Stimulated activated CD4-positive, alpha-beta T cell treated with anti-CD3 and anti-CD28 coated beads, Interleukin-12 subunit alpha, Interleukin-12 subunit beta, amount 100 ng/mL, for 24 hours (primary cell): ENCODE data around the gene PIGL.
"Not testable (repeated sequence)": the region's sequence is repeated elsewhere in the genome, so short reads cannot be mapped to it uniquely, and the experiment has no call there.

Experiments used
- DNase-seq, 2 experiments: peaks; one replicate each; pipeline ENCODE4 v3.0.0-alpha.2; 2020; ENCODE audit warnings: low read depth in 2 of 2

Gene PIGL

DNA sequence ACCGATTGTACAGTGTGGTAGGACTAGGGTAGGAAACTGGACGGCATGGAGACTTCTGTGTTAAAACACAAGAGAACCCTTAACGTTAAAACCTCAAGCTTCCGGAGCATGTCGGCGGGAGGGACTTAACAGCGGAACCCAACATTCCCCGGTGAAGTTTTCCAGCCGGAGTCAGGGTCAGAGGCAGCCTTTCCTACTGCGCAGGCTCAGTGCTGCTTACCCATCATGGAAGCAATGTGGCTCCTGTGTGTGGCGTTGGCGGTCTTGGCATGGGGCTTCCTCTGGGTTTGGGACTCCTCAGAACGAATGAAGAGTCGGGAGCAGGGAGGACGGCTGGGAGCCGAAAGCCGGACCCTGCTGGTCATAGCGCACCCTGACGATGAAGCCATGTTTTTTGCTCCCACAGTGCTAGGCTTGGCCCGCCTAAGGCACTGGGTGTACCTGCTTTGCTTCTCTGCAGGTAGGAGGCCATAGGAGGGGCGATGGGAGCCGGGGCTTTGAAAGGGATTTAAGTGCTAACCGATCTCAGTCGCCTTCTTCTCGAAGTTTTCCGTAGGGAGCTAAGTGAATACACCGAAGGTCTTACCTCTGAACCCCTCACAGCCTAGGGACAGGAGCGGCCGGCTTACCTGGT lies at the start of gene PIGL:
PIGL (plus strand) TSS at position 209 of the 634 bp plus-strand sequence; CDS start at position 226, 17 bp downstream.
- DNase-seq = peak; percentile 84 to 87

DNA sequence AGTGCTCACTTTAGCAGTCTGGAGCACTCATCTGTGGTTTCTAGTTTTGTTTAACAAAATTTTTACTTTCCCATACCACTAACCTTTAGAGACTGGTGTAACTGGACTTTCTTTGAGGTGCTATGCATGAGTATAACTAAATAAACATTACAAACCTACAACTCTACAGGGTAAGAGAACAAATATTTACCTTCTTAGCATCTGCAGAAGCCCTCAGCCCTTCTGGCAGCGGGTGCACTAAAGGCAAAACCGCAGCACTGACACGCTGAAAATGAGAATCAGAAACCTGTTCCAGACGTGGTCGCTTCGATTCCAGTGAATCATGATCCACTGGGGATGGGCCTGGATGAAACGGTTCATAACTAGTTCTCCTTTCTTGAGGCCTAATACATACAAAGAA lies 45.4 kb upstream of the PIGL start:
- DNase-seq = no peak

DNA sequence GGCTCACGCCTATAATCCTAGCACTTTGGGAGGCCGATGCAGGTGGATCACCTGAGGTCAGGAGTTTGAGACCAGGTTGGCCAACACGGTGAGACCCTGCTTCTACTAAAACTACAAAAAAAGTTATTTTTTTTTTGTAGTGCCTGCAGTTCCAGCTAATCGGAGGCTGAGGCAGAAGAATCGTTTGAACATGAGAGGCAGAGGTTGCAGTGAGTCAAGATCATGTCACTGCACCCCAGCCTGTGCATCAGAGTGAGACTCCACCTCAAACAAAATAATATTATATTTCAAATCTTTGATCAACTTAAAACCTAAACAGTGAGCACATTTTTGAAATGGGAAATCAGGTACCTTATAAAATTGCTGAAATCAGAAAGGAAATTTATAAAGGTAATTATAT lies 38.2 kb upstream of the PIGL start:
- DNase-seq = no peak

DNA sequence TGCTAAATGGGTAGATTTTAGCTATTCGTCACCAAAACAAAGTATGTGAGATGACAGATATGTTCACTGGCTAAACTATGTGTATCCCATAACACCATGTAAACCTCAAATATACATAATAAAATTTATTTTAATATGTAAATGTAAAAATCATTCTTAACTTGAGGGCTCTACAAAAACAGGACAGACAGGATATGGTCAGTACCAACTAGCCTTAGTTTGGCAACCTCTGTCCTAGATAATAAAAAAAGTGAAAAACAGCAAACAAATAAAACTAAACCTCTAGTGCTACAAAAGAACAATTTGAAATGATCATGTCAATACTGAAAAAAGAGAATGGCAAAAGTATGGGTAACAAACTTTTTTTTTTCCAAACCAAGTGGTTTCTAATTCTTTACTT lies 35.4 kb upstream of the PIGL start:
- DNase-seq = no peak

DNA sequence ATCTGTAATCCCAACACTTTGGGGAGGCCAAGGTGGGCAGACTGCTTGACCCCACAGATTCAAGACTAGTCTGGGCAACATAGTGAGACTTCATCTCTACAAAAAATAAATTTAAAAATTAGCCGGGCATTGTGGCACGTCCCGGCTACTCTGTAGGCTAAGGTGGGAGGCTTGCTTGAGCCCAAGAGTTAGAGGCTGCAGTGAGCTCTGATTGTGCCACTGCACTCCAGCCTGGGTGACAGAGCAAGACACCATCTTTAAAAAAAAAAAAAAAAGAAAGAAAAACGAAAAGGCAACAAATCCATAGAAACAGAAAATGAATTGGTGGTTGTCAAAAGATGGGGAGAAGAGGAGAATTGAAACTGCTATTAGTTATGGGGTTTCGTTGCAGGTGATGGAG lies 29.4 kb upstream of the PIGL start:
- DNase-seq = no peak

DNA sequence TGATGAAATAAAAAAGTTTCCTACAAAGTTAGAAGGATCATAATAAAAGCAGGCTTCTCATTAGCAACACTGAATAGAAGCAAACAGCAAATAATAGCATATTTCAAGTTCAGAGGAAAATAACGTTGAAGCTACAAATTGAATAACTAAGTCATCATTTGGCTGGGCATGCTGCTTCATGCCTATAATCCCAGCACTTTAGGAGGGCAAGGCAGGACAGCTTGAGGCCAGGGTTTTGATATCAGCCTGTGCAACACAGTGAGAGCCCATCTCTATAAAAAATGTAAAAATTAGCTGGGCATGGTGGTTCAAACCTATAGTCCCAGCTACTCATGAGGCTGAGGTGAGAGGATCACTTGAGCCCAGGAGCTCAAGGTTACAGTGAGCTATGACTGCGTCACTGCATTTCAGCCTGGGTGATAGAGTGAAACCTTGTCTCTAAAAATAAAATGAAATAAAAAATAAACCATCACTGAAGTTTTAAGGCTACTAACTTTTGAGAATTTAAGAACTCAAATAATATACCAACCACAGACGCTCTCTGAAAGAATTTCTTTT lies 27.1 kb upstream of the PIGL start:
- no peak for DNase-seq

DNA sequence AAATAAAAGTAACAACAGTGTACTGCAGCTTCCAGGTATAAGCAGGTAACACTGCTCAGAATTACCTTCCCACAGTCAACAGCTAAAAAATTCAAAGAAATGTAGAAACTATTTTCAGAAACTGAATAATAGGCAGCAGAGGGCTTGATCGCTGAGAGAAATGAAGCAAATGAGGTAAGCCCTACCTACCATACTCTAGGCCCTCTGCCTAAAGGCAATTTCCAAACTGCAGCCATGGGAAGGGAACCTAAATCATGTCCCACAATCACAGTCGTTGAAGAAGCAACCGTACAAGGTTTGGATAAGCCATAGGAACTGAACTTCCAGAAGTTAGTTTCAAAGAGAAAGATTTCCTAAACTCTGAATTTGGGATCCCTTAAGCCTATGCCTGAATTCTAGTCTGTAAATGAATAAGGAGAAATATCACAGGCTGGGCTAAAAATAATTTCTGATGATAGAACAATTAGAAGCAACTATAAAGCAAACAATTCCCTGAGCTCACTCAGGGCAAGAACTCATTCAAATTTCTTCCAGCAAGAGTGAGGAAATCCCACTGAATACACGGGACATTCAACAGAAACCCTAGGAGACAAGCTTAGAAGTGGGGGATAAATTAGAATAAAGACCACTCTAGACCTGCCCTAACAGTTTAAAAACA lies 26.2 kb upstream of the PIGL start:
- no peak for DNase-seq

DNA sequence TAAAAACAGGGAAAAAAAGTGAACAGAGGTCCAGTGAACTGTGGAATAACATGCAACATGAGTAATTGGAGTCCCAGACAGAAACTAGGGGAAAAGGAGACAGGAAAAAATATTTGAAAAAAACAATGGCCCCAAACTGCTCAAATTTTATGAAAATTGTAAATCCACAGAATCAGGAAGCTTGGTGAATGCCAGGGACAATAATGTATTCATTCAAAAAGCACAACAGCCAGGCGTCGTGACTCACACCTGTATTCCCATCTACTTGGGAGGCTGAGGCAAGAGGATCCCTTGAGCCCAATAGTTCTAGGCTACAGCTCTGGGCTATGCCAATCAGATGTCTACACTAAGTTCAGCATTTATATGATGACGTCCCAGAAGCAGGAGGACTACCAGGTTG lies 25.4 kb upstream of the PIGL start:
- no peak for DNase-seq

DNA sequence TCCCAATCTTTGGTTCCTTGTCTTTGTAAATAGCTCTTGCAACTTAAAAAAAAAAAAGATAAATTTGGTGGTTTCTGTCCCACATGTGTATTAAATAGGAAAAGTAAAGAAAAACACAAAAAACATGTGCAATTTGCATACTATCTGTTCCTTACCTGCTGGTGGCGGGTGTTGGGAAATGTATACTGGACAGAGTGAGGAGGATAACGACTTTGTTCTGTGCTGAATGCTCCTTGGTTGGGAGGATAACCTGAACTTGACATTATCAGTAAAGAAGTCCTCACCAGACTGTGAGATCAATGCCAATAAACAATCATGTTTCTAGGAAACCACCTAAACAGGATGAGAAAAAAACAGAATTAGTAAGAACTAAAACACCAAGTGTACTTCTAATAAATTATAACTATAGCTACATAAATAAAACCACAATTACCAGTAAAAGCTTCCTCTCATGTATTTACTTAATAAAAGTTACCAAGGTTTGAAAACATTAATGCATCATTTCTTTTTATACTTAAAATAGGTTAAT lies 22.6 kb upstream of the PIGL start:
- not testable (repeated sequence) for DNase-seq

DNA sequence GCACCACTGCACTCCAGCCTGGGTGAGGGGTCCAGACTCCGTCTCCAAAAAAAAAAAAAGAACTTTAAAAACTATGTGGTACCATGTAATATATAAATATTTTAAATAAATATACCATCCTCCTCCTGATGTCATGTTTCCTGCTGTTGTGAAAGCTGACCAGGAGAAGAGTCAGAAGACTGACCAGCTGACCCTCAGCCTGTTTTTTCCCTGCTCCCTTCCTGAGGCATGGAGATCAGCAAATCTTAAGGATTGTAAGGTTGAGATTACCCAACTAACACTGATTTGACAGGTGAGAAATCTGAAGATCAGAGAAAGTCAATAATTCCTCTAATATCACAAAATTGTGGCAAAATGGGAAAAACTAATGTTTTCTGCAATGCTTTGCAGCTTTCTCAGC lies 19.7 kb upstream of the PIGL start:
- no peak for DNase-seq

DNA sequence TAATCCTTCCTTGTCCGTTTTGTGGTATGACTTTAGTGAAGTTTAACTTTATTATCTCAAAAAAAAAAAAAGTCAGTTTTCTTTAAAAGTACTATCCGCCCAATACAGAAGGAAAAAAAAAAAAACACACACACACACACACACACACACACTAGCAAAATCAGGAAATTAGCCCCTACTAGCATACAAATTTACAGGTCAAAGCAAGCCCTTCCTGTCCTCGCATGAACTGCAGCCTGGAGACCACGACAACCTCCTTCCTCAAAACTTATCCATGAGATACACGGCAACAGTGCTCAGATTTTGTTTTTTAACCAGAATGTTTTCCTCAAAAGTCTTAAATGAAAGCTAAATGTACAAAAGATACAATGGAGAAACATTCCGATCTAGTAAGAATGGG lies 17.9 kb upstream of the PIGL start:
- DNase-seq = no peak

DNA sequence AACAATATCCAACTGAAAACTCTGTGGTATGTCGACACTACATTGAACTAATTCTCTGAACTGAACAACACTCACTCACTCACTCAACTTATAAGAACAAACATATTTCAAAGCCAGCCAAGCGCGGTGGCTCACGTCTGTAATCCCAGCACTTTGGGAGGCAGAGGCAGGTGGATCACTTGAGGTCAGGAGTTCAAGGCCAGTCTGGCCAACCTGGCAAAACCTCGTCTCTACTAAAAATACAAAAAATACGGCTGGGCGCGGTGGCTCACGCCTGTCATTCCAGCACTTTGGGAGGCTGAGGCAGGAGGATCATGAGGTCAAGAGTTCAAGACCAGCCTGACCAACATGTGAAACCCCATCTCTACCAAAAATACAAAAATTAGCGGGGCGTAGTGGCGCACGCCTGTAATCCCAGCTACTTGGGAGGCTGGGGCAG lies 15.3 kb upstream of the PIGL start:
- DNase-seq = not testable (repeated sequence)

DNA sequence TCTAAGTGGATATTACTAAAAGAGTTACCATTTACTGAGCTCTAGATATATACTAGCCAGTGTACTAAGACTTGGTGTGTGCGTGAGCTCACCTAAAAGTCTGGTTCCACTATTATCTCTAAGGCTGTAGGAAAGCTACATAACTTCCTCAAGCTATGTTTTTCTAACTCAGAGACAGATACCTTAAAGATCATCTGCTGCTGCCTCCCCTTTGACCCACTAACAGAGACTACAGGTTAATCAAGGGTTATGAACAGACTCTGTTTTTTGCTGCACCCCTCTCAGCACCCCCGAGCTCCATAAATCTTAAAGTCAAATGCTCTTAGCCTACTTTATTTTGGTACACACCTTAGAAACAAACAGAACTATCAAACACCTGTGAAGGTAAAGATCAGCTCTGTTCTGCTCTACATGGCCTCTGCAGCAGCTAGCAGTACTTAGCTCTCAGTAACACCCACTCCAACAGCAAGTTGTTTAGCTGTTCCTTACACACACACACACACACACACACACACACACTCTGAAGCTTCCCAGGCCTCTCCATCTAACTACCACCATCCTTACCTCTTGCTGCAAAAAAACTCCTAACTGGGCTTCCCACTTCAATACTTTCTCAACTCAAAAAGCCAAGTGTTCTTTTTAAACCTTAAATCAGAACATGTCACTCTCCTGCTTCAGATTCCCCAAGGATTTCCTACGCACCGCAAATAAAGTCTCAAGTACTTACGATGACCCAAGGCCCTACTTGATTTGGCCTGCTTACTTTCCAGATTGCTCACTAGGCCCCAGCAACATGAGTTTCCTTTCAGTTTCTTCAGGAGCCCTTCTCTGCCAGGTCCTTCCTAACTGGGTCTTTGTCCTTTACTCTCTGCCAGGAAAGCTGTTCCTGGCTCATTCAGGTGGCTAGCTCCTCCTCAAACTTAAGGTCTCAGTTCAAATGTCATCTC lies 14.2 kb upstream of the PIGL start:
- DNase-seq = not testable (repeated sequence)

DNA sequence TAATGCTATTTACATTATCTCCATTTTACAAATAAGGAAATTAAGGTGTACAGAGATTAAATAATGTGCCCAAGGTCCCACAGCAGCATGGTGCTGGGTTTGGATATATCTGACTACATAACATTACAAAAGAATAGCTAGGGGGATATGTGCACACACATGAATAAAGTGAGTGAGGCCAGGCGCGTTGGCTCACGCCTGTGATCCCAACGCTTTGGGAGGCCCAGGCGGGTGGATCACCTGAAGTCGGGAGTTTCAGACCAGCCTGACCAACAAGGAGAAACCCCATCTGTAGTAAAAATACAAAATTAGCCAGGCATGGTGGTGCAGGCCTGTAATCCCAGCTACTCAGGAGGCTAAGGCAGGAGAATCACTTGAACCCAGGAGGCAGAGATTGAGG lies 12.2 kb upstream of the PIGL start:
- DNase-seq = not testable (repeated sequence)

DNA sequence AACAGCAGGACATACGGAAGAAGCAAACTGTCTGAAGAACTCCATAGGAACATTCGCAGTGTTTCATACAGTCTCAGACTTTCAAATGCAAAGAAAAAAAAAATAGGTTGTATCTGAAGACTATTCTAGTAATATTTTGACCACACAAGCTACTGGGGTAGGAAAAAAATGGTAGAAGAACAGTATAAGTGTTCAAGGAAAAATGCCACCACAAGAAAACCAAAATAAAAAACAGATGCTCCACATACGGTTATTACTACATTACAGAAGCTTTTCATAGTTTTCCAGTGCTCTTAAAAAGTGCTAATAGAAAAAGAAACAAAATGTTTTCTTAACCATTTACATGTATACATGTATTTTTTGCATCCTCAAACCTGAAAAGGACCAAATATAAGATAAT lies 5.4 kb upstream of the PIGL start:
- no peak for DNase-seq

DNA sequence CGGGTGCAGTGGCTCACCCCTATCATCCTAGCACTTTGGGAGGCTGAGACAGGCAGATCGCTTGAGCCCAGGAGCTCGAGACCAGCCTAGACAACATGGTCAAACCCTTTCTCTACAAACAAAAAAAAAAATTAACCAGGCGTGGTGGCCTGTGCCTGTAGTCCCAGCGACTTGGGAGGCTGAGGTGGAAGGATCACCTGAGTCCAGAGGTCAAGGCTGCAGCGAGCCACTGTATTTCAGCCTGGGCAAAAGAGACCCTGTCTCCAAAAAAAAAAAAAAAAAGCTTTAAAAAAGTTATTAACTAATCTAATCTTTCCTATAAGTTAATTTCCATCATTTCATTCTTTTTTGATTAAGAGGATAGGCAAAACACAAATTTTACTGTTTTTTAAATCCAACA lies 4.2 kb upstream of the PIGL start:
- no peak for DNase-seq

DNA sequence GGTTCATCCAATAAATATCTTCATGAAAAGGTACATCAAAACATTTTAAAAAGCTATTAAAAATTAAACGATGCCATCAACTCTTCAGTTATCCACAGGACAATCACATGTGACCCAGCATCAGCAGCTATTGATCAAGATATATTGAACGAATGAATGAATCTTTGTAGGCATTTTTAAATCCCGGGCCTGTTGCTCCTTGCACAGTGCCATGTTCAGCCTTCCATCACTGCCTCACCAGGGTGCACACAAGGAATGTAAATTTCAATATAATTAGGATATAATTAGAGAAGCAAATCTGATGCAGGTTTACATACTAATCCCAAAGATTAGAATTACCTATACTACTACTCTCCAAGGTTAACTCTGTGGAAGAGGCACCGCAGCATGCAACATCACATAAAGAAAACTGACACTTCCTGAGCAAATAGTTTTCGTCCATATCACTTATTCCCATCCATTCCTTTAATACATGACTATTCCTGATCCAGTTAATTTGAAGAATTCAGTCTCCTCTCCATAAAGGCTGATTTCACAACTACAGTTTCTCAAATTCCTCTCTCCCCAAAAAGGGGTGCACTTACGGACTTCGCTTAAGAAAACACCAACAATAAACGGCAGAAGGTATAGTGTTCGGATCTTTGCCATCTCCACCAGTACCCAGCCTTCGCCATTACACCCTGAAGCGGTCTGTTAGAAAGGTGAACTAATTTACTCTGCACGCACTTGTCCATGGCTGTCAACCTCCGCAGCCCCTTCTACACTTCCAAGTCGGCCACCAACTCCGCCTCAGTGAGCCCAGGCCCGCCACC lies 2.6 kb upstream of the PIGL start:
- no peak for DNase-seq

DNA sequence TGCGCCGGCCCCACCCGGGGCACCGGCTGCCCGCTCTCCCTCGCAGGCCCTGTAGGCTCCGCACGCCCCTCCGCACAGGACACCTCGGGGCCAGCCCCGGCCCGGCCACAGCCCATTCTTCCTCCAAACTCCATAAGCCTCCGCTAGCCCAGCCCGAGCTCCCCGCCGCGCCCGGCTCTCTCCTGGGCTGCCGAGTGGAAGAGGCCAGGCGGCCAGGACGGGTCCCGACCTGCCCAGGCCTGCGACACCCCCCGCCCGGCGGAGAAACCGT lies 2.1 kb upstream of the PIGL start:
- peak in 1 of 2 experiments; percentile 24 for DNase-seq

DNA sequence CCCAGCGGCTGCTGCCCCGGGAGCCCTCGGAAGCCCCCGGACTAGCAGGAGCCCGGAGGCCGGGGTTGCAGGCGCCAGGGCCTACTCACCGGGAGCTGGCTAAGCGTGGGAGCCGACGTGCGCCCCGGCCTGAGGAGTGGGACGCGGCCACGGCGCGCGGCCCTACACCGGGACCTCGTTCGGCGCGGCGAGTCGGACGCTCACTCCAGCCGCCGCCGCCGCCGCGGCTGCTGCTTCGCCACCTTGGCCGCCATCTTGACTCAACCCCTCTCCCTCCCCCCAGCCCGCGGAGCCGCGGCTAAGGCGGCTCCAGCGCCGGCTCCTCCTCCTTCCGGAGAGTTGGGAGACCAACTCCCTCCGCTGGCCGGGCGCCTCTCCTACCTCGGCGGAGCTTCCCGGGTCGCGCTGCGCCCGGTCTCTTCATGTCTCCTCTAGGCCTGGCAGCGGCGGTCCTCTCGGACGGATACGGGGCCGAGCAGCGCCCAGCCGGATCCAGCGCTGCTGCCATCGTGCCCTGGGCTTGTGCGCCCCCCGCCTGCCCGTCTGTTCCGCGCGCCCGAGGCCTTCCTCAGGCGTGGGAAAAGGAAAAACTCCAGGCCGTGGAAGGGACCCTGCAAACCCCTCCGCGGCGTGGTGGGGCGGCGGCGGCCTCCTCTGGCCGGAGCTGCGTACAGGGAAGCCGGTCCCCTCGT lies 1.6 kb upstream of the PIGL start, which contains the start of gene NCOR1:
NCOR1 (minus strand) TSS at position 262 of the 692 bp plus-strand sequence. CDS start 20,965 bp downstream, outside the sequence.
- DNase-seq = peak; percentile 78 to 85

DNA sequence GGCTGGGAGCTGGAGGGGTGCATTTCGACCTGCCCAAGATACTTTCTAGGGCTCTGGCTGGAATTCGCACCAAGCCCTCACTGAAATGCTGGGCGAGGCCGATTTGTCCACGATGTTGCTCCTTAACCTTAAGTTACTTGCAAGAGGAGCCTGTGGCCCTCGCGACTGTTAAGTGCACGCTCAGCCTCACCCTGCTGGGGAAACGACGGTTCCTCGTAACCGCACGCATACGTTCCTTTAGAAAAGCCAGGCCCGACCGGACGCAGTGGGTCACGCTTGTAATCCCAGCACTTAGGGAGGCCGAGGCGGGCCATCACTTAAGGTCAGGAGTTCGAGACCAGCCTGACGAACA lies 1.1 kb upstream of the PIGL start:
- peak; percentile 1 to 25 for DNase-seq
